HG03571 (cell line): ENCODE measurements around the gene NHSL1.

Experiments used
- ATAC-seq: cut with Tn5 transposase; IDR thresholded peaks from one replicate; pipeline ENCODE4 v1.9.1; 2021; ENCODE audit not compliant: unreplicated experiment

NHSL1 gene

GRCh38 chr6:138467901-138468300 lies 31.4 kb downstream of the NHSL1 start:
- no peak for ATAC-seq

DNA sequence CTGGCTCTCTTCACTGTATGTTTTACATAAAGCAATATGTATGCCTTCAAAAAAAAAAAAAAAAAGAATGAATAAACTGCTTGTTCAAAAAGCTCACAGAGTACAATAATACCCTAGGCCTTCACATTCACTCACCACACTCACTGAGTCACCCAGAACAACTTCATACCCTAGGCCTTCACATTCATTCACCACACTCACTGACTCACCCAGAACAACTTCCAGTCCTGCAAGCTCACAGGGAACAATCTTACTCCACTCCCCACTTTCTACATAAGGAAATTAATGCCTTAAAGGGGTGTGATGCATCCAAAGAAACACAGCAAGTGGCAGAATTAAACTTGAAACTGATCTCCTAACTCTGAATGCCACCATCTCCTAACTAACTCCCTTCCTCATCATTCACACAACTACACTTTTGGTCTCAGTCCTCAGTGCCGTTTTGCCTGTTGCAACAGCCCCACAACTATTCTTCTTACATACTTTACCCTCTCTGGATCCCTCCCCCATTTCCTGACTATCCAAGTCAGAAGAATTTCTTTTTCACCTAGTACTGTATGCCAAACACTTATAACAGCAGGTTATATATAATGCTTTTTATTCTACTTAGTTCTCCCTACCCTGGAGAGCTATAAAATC lies 34.2 kb downstream of the NHSL1 start:
- no peak for ATAC-seq

DNA sequence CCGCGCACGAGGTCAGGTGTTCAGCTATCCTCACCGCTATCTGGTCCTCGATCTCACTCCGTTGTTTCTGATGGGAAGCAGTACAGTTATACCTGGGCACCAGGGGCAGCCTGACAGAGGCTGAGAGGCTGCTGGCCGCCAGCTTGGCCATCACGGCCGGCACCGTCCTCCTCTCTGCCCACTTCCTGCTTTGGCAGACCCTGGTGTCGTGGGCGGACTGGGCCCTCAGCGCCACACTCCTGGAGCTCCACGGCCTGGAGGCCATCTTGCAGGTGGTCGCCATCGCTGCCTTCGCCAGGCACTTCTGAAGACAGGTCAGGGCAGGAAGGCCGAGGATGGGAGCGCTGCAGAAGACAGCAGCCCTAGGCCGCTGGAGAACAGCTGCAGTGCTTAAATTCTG lies 35.2 kb downstream of the NHSL1 start:
- no peak for ATAC-seq

GRCh38 chr6:138461647-138462046 lies 37.6 kb downstream of the NHSL1 start:
- ATAC-seq, result no peak

GRCh38 chr6:138456401-138456790 lies 42.9 kb downstream of the NHSL1 start:
- peak; percentile 6 for ATAC-seq

DNA sequence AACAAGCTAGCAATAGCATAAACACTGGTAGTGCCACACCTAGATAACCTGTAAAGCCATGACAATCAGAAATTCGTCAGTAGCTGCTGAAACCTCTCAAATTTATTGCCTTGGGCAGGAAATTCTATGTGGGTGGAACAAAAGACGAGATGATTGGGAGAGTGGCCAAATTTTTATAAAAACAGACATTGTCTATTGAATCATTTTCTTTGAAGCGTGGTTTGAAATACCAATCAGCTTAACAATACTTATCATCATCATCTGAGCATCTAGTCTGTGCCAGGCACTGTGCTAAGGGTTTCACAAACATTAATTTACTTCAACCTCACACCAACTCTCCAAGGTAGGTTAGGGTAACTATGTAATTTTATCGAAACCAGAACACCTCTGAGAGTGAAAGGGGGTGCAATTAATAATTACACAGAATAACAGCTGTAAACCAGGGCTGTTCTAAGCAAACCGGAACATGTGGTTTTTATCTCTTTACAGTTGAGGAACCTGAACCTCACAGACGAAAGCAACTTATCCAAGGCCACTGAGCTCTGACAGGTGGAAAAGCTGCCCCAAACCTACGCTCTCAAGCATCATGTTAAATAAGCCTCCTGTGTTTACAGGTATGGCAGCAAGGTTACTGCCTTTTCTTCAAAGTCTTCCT lies 43.4 kb downstream of the NHSL1 start:
- ATAC-seq, result peak; percentile 99

DNA sequence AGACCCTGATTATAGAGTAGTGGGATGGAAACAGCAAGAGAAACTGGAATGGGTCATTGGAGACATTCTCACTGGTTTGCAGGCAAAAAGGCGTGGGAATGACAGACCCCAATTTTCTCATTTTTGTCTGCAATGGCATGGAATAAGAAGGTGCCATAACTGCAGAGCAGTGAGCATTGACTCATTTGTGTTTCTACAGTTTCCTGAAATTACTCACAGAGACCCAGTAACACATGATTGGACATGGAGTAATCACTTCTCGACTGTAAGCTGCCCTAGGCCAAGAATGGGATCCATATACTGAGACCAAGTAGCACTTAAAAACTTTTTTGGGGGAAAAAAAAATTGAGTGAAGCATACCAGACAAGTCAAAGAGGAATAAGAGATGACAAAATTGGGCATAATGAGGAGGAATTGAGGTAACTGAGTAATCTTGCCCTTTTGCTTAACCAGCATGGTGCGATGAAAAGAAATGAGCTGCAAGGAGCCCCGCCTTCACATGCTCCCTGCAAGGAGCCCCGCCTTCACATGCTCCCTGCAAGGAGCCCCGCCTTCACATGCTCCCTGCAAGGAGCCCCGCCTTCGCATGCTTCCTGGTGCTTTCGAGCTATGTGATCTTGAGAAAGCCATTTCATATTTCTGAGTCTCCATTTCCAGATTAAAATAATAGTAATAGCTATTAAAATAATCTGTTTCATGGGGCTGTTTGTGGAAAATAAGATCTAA lies 44.1 kb downstream of the NHSL1 start:
- ATAC-seq, result no peak

DNA sequence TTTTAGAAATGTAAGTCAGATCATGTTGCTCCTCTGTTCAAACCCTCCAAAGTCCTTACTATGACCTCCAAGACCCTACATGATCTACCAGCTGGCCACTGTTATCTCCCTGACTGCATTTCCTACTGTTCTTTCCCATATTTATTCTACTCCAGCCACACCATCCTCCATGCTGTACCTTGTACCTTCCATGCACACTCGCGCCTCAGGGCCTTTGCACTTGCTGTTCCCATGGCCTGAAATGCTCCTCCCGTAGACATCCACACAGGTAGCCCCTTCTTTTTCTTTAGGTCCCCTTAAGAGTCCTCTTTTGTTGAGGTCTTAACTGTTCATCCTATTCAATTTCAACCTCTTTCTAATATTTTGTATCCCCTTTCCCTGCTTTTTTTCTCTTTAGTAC lies 48.3 kb downstream of the NHSL1 start:
- ATAC-seq, result no peak

GRCh38 chr6:138450445-138450844 lies 48.8 kb downstream of the NHSL1 start:
- no peak for ATAC-seq

- no peak for ATAC-seq
Measured at GRCh38 chr6:138446821-138447220, 52.5 kb downstream of the NHSL1 start.

DNA sequence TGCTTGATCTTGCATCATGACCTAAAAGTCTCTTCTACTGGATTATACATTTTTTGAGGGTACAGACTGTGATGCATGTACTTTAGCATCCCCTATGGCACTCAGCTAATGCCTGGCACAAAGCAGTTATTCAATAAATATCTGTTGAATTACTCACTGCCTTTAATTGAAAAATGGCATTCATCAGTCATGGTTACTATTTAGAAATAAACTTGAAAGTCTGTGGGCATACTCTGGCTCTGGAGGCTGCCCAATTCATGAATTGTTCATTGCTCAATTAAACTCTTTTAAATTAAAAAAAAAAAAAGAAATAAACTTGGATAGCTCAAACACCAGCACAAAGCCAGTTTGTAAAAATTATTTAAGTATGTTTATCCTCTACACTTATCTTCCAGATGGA lies 55.3 kb downstream of the NHSL1 start:
- ATAC-seq, result no peak

DNA sequence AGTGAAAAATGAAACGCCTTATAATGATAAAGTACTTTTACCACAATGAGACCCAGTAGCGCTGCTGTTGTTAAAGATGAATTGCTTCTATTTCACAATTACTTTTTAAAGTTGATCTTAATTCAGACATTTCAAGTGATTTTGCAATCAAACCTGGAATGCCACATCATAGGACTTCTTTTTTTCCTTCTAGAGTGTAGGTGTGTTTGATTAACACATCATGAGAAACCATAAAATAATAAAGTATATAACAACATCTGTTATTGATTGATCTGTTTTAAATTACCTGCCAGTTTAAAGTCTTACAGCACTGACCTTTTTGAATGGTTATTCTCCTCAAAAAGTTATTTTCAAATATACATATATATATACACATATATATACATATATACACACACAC lies 56.6 kb downstream of the NHSL1 start:
- no peak for ATAC-seq

DNA sequence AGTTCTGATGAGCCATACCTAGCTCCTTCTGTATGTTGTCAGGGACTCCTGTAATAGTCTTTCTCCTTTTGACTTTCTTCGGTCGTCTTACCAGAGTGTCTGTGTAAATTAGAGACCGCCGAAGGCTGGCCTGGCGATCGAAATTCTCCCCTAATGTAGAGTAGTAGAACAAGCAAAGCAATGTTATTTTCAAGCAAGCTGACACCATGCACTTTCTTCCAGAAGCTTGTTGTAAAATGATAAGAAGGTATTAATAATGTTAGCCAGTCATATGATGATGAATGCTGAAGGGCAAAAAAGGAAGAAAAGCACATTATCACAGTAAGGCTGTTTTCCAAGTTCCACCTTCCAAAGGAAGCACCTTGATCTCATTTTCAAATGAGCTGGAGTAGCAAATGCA lies 57.3 kb downstream of the NHSL1 start:
- no peak for ATAC-seq

- ATAC-seq, result no peak
Measured at GRCh38 chr6:138440758-138441357, 58.4 kb downstream of the NHSL1 start.

DNA sequence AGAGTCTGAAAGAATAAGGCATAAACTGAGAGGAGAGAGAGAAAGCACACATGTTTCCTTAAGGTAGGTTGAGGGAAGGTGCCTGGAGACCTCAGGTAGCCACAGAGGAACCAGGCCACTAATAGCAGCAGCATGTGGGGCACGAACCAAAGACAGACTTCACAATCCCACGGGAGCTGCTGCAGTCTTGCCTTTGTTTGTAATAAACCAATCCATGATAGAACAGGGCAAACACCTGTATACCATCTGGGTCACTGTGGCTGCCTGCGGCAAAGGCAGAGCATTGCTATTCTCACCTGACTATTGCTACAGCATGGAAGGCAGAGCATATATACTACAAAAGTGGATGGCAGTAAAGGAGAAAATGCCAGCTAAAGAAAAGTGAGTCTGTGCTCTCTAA lies 59.0 kb downstream of the NHSL1 start:
- no peak for ATAC-seq

DNA sequence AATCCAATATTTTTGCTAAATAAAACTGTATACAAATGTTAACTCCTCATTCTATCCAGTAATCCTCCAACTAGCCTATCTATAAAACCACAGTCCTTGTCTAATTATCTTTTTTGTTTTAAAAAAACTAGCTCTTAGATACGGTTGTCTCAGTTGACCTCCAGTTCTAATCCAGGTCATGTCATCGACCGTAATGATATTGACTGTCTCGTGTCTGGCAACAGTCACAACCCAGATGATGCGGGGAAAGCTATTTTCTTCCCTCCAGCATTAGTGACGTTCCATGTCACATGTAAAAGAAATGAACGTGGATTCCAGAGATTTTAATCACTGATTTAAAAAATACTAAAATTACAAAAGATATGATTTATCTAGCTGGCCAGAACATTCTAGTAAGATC lies 59.7 kb downstream of the NHSL1 start:
- no peak for ATAC-seq

- ATAC-seq, result no peak
Measured at GRCh38 chr6:138434925-138435324, 64.4 kb downstream of the NHSL1 start.

DNA sequence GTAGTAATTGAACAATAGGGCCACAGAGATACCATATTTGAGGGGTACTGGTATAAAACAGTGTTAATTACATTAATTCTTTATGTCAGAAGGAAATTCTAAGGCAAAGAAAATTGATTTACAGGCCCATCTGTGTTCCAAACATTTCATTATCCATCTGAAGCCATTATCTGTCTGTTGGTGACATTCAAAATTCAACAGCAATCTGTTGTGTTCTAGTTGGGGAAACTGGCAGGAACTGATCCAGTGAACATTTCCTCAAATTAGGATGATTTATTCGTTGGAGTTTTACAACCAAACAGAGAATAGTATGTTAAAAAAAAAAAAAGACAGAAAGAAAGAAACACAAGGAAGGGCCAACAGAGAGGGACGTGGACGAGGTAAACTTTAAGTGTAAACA lies 65.2 kb downstream of the NHSL1 start:
- no peak for ATAC-seq

DNA sequence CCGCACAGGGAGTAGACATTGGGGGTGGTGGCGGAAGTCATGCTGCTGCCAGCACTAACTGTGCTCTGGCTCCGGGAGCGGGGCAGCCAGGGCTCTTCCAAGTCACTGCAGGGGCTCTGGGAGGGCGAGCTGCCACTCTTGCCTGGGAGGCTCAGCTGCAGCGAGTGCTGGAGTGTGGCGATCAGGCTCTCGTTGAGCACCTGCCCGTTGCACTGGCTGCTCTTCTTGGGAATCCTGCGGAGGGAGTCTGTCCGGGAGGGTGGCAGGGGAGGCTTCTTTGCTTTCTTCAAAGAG lies 67.3 kb downstream of the NHSL1 start:
- ATAC-seq, result no peak

GRCh38 chr6:138431256-138432062 lies 67.8 kb downstream of the NHSL1 start:
- ATAC-seq, result no peak

DNA sequence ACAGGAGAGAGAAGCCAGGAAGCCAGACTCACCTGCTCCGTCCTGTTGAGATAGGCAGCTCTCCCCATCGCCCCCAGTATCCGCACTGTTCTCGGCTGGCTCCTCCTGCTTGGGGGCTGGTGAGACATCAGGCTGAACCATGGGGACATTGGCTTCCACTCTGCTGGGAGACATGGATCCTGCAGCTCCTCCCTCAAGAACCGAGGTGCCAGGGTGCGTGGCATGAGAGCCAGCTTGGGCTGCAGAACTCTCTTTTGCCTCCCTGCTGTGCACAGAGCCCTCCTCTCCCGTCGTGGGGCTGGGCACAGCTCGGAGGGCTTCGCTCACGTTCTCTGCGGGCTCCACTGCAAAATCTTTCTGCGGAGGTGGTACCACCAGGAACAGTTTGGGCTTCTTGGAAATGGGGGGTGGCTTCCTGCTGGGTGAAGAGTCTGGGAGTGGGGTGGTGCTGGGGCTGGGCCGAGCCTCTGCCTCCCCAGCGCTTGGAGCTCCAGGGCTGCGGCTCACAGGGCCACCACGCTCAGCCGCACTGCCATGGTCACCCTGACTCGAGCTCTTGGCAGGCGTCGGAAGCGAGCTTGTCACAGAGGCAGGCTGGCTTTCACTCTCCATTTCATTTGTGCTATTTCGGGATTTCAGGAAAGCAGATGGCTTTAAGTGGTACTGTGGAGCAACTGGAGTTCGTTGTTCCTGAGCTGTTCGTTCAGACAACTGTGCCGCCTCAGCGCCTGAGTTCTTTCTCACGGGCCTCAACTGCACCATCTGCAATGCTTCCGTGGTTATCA lies 68.7 kb downstream of the NHSL1 start:
- no peak for ATAC-seq
